PFSK-1 (cell line): Measurements from ENCODE around the gene TLR3.

ENCODE experiments used
- FOXP2 ChIP-seq: optimal IDR thresholded peaks from 2 replicates; pipeline ENCODE3; 2011; ENCODE audit warnings: borderline replicate concordance, control low read depth, inconsistent platforms; ENCODE audit not compliant: insufficient read depth; ENCODE audit errors: extremely low read length, extremely low read depth
- POLR2AphosphoS5 ChIP-seq: IDR thresholded peaks from 2 replicates; pipeline ENCODE4 v1.6.1; 2012; ENCODE audit warnings: low read depth, mild to moderate bottlenecking, control low read depth, low read length, moderate library complexity
- SIN3A ChIP-seq: IDR thresholded peaks from 2 replicates; pipeline ENCODE4 v1.6.1; 2012; ENCODE audit warnings: mild to moderate bottlenecking, low read length, moderate library complexity, borderline replicate concordance; ENCODE audit not compliant: insufficient read depth
- TAF1 ChIP-seq: IDR thresholded peaks from 2 replicates; pipeline ENCODE4 v1.6.1; 2012; ENCODE audit warnings: low read length, control low read depth, borderline replicate concordance; ENCODE audit not compliant: insufficient read depth
- TF ChIP-seq, protein P1 (sequence below), 2 experiments: IDR thresholded peaks; 2 replicates each; pipeline versions ENCODE4 v1.6.1 to v1.8.0; 2011 to 2012; ENCODE audit warnings: low read depth in 2 of 2, low read length in 2 of 2, control low read depth in 1 of 2, inconsistent platforms in 1 of 2, mild to moderate bottlenecking in 1 of 2, moderate library complexity in 1 of 2; ENCODE audit not compliant: insufficient read depth in 1 of 2

Gene TLR3

GRCh38 chr4:186021461-186022167 lies 47.3 kb upstream of the TLR3 start:
- no peak for TF ChIP-seq SIN3A
- TF ChIP-seq FOXP2 = no peak
- no peak for TF ChIP-seq TAF1
- TF ChIP-seq, protein P1, sequence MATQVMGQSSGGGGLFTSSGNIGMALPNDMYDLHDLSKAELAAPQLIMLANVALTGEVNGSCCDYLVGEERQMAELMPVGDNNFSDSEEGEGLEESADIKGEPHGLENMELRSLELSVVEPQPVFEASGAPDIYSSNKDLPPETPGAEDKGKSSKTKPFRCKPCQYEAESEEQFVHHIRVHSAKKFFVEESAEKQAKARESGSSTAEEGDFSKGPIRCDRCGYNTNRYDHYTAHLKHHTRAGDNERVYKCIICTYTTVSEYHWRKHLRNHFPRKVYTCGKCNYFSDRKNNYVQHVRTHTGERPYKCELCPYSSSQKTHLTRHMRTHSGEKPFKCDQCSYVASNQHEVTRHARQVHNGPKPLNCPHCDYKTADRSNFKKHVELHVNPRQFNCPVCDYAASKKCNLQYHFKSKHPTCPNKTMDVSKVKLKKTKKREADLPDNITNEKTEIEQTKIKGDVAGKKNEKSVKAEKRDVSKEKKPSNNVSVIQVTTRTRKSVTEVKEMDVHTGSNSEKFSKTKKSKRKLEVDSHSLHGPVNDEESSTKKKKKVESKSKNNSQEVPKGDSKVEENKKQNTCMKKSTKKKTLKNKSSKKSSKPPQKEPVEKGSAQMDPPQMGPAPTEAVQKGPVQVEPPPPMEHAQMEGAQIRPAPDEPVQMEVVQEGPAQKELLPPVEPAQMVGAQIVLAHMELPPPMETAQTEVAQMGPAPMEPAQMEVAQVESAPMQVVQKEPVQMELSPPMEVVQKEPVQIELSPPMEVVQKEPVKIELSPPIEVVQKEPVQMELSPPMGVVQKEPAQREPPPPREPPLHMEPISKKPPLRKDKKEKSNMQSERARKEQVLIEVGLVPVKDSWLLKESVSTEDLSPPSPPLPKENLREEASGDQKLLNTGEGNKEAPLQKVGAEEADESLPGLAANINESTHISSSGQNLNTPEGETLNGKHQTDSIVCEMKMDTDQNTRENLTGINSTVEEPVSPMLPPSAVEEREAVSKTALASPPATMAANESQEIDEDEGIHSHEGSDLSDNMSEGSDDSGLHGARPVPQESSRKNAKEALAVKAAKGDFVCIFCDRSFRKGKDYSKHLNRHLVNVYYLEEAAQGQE (IDR thresholded peaks at IDR 0.05; ENCODE audit: insufficient read depth in 1 of 2, low read depth in 2 of 2, low read length in 2 of 2) = no peak
- TF ChIP-seq POLR2AphosphoS5 = no peak

DNA sequence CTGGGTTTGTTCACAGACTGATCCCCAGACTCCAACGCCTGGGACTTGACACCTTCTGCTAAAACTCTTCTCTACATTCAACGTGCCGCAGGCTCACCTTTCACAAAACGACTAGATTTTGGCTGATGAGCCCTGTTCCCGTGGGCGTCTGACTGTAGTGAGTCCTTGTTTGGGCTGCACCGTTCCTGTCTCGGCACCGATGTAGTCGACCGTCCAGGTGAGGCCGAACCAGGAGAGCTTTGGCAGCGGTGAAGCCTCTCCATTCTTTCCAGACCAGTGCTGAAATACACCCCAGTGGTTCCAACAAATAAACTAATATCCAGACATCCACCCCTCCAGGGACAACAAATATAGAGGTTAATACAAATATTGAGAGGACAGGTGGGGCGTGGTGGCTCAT lies 45.0 kb upstream of the TLR3 start:
- no peak for TF ChIP-seq FOXP2
- TF ChIP-seq SIN3A = no peak
- TF ChIP-seq, protein P1 (IDR thresholded peaks at IDR 0.05; ENCODE audit: insufficient read depth in 1 of 2, low read depth in 2 of 2, low read length in 2 of 2) = no peak
- no peak for TF ChIP-seq TAF1
- TF ChIP-seq POLR2AphosphoS5 = no peak

DNA sequence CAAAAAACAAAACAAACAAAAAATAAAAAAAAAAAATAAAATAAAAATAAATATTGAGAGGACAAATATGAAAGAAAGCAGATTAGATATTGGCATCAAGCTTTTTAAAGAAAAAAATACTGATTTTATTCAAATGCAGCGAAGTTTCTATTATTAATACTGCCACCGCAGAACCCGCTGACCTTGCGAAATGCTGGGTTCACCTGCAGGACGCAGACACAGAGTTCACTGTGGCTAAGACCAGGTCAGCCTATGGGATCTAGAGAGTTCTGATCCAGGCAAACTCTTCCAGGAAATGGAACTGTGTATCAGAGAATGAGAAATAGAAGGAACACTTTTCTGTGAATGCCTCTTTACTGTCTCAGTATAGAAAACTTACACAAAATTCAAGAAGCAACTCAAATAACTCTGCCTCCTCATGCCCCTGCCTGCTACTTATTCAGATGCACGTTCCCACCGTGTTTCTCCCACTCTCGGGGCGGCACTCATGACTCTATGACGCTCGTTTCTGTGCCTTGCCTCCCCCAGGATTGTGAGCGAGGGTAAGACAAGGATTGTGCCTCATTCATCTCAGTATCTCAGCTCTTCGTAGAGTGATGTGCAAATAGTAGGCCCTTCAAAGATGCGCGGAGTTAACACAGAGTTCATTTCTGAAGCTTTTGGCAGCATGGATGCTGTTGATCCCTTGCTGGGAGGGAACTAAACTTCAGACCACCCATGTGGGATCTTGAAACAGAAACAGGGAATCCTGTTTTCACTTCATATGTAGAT lies 44.1 kb upstream of the TLR3 start:
- TF ChIP-seq TAF1 (no peak), SIN3A (no peak), POLR2AphosphoS5 (no peak), FOXP2 (no peak)
- TF ChIP-seq, protein P1 (IDR thresholded peaks at IDR 0.05; ENCODE audit: insufficient read depth in 1 of 2, low read depth in 2 of 2, low read length in 2 of 2) = no peak

DNA sequence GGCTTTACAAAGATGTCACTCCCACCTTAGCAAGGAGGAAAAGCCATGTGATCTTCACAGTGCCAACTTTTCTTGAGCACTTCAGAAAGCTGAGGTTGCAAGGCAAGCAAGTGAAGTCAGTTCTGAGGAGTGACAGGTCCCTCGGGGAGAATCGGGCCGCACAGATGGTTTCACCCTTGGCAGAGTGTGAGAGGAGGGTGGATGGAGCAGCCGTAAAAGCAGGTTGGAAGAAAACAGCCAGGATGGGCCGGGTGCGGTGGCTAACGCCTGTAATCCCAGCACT lies 43.6 kb upstream of the TLR3 start:
- no peak for TF ChIP-seq POLR2AphosphoS5
- no peak for TF ChIP-seq SIN3A
- no peak for TF ChIP-seq TAF1
- TF ChIP-seq, protein P1 (IDR thresholded peaks at IDR 0.05; ENCODE audit: insufficient read depth in 1 of 2, low read depth in 2 of 2, low read length in 2 of 2) = no peak

DNA sequence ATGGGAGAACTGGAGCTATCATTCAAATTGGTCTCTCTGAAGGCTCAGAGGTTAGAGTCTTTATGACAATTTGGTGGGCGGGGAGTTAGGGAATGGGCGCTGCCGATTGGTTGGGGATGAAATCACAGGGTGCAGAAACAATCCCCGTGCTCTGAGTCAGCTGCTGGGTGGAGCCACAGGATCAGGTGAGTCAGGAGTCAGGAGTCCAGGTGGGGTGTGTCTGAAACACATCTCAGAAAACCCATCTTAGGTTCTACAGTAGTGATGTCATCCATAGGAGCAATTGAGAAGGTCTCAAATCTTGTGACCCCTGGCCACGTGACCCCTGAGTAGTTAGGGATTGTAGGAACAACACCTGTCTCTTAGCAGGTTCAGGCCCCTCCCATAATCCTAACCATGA lies 41.6 kb upstream of the TLR3 start:
- no peak for TF ChIP-seq SIN3A
- TF ChIP-seq POLR2AphosphoS5 = no peak
- TF ChIP-seq, protein P1 (IDR thresholded peaks at IDR 0.05; ENCODE audit: insufficient read depth in 1 of 2, low read depth in 2 of 2, low read length in 2 of 2) = no peak
- no peak for TF ChIP-seq FOXP2
- no peak for TF ChIP-seq TAF1
